ENCODE data around the gene PPARG.

The PPARG gene

GRCh38 chr3:12420393-12420792 lies 131.5 kb downstream of the PPARG start:
- DNase-seq: peak; percentile 33 to 40 (median 37)

GRCh38 chr3:12421132-12421531 lies 132.3 kb downstream of the PPARG start:
- DNase-seq: no peak

- no peak for DNase-seq
Observed at GRCh38 chr3:12423131-12423530, 134.3 kb downstream of the PPARG start.

GRCh38 chr3:12423918-12424630 lies 135.2 kb downstream of the PPARG start:
- DNase-seq: no peak

DNA sequence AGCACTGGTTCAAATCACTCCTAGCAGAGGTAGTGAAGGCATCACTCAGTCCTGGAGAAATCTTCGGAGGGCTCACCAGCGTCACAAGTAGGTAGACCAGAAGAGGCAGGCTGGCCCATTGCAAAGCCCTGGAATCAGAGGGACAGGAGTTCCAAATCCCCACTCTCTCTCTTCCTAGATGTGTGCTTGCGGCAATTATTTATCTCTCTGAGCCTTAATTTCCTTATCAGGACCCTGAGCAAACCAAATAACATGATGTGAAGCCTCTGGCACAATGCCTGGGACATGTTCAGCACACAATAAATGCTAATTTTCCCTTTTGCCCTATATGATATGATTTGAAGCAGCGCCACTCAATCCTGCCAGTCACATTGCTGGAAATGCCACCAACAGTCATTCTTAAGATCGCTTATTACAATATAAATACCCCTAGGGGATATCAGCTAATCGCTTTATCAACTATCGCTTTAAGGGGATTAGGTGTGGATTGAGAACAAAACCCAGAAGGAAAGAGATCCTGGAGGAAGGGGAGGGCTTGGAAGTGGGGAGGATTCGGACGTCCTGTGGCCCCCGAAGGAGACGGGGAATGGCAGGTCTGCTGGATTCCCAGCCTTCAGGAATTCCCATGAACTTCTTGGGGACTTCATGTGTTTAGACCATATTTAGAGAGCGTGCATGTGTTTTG lies 135.9 kb downstream of the PPARG start:
- DNase-seq: no peak

GRCh38 chr3:12425850-12426579 lies 137.1 kb downstream of the PPARG start:
- no peak for DNase-seq

GRCh38 chr3:12427551-12427950 lies 138.7 kb downstream of the PPARG start:
- DNase-seq: peak; percentile 49 to 65 (median 64)

- DNase-seq: no peak
Observed at GRCh38 chr3:12428126-12428525, 139.3 kb downstream of the PPARG start.

DNA sequence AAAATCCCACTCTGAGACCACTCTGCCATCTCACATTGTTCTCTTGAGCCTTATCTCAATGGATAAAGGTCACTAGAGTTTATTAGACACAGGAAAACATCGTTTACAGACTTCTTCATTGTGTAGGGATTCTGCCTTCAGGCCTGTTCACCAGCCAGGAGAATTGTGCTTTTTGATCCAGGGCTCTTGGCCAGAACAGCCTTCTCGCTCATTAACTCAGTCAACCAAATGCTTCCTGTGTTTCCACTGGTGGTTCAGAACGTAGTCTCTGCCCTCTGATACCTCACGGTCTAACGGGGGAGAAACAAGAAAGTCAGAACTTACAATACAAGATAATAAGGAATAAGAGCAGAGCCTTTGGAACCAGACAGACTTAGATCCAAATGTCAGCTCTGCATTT lies 141.2 kb downstream of the PPARG start:
- no peak for DNase-seq

- DNase-seq: no peak
Observed at GRCh38 chr3:12433823-12434222, 145.0 kb downstream of the PPARG start.

DNA sequence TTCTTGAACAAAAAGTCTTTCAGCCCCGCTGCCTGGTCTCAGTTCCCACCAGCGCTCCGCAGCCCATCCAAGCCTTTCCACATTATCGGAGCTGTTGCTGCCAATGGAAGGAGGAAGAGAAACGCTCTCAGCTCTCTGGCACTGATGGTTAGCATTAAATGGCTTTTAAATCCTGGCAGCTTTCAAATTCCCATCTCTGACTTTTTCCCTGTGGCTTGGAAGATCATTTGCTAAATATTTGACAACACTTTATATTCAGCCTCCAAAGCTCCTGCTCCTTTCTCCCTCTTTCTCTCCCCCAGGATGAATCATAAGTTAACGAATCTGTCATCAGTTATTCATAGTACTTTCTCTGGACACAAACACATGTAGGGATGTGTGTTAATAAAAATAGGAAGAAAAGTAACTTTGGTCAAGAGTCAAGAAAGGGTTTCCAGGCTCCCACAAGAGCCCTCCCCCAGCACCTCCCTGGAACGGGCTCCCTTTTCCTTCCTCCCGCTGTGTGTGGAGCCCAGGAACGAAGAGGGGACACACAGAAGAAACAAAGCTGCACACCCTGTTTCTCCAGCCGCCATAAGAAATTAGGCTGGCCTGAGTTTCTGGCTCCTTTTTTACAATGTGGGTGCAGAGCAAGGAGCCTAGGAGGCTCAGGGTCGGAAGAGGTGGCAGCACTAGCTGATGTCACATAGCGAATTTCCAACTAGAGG lies 147.8 kb downstream of the PPARG start:
- no peak for DNase-seq

GRCh38 chr3:12437221-12437605 lies 148.3 kb downstream of the PPARG start:
- no peak for DNase-seq

DNA sequence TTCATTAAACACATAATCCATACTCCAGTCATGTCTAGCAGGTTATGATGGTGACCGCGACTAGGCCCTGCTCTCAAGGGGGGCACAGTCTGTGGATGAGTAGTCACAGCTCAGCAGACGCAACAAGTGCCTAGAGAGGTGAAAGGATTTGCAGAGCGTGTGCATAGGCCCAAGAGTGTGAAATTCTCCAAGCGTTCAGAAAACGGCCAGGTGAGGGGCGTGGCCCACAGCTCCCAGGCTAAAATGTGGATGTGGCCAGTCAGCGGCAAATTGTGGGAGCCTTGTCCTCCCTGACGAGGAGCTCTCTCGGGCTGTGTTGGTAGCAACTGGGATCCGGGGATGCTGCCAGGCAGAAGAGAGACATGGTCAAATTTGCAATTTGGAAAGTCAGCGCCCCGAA lies 149.0 kb downstream of the PPARG start:
- DNase-seq: no peak

DNA sequence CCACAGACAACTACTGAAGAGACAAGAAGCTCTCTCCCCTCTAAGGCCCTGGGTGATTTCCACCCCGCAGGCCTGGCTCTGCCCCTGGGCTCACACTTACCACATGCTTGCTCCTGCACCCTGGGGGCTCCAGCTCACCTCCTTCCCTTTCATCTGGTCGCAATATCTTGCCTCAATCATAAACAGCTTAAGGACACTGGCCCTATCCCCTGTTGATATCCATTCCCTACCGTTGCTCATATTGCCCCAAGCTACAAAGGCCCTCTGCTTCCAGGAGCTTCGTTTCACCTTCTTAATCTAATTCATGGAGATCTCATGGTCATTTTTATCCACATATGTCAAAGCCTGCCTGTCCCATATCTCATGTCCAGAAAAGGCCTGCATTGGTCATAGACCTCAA lies 149.4 kb downstream of the PPARG start:
- DNase-seq: no peak

DNA sequence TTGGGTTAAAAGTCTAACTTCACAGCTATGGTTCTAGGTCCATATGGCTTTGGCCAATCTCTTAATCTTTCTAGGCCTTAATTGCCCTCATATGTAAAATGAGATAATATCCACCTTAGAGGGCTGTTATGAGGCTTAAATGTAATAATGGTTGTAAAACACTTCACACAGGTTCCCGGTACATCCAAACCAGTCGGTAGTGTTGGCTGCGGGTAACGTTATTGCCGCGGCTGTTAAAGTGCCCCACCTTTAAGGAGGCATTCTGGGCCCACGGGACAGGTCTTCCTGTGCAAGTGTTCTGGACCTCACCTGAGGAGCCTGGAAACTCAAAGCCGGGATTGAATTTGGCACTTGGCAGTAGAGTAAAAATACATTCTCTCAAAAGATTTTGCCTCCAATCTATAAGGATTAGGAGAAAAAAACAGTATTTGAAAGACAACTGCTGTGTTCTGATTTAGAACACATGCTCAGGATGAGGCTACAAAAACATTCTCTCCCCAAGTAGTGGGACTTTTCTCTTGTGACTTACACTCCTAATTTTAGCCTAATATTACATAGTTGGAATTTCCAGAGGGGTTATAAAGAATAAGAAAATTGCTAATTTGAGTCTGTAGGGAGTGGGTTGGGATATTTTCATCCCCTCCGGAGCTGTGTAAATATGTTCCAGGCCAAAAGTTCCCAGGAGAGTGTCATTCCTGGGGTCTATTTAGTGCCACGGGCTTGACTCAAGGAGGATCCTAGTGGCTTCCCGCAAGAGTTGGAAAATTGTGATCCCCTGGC lies 150.5 kb downstream of the PPARG start:
- peak in 2 of 3 donors; percentile 47 to 59 for DNase-seq

GRCh38 chr3:12440927-12441714 lies 152.3 kb downstream of the PPARG start:
- no peak for DNase-seq

DNA sequence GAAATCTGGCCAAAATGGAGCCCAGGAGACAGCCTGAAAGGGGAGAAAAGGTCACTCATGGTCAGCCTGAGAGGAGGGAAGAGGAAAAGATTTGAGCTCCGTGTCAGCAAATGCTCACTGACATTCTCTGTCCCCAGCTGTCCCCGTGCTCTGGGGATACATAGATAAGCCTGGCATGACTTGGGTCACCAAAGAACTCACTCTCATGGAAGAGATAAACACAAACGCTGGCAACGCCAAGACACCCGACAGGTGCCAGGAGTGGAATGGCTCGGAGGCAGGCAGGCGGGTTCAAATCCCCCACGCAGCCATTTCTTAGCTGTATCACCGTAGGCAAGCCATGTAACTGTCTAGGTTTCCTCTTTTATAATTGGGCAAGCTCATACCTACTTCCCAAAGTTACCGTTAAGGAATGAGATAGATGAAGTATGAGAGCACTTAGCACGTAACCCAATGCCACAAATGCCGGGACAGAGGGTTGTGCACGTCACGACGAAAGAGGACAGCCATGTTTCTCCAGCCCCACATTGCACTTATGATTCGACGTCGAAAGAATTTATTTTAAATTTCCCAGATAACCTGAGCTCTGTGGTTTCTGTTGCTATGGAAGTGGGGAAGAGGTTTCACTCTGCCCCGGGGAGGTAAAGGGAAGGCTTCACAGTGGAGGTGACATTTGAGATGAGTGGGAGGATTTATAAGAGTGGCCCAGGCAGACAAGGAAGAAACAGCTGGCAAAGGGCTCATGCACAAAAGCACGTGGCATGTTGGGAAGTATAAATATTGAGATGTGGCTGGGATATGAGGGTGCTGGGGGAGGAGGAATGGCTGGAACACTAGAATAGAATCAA lies 154.0 kb downstream of the PPARG start:
- DNase-seq: no peak

DNA sequence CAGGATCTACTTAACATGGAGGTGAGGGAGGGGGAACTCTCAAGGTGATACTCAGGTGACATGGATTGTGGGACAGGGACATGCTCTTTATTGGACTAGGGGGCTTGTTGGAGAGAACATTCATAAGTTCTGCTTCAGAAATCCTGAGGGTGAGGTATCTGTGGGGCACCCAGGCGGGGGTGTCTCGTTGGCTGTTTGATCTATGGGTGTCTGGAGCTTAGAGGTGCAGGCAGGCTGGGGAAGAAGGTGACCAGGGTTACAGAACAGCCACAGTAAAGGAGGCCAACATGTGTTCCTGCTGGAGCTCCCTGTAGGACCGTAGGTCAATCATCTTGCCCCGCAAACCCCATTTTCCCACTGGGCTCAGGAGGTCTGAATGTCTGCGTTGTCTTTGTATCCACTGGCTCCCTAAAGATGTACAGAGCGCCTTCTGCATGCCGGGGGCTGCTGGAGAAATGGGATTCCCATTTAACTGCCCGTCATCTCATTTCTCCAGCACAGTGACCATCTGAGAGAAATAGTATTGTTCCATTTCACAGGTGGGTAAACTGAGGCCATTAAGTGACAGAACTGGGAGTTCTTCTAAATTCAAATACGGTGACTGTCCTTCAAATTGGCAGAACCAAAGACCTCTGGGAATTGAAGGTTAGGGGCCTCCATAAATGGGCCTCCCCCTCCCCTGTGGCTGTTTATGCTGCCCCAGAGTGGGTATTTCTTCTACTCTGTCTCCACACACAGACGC lies 155.1 kb downstream of the PPARG start:
- DNase-seq: no peak

GRCh38 chr3:12444582-12445471 lies 156.0 kb downstream of the PPARG start:
- DNase-seq: no peak
